GM23338 (cell line): Measurements from ENCODE around the gene ERBB4. TPM values are rescaled to one million over a fixed set of nuclear protein-coding genes. Genes with fewer than 3 reads are reported as not detected.
A peak's percentile ranks its signal among the peaks of the same experiment; 100 is the strongest.

Experiments
- ATAC-seq: fragments of 200-7000 bp; cut with Tn5 transposase; 3 replicates; pipeline ENCODE4 v1.9.1; 2020
- DNase-seq: peaks from one replicate; pipeline ENCODE4 v3.0.0-alpha.2; 2015; ENCODE audit warnings: low spot score
- H2AFZ ChIP-seq: fragments of 200-600 bp; sonication (generic); 2 replicates; pipeline ENCODE4 v1.8.0; 2016; ENCODE audit warnings: antibody characterized with exemption, mild to moderate bottlenecking, moderate library complexity
- H3F3A ChIP-seq: fragments of 200-600 bp; sonication (generic); replicated peaks from 2 replicates; pipeline ENCODE4 v1.8.0; 2017; ENCODE audit warnings: antibody characterized with exemption, mixed run types, low read depth
- H3K27ac ChIP-seq: fragments of 200-600 bp; sonication (generic); 2 replicates; pipeline ENCODE4 v1.6.1; 2016; ENCODE audit warnings: low read depth
- H3K27me3 ChIP-seq: fragments of 200-600 bp; sonication (generic); 2 replicates; pipeline ENCODE4 v1.8.0; 2016; ENCODE audit warnings: mild to moderate bottlenecking, mixed run types, moderate library complexity; ENCODE audit not compliant: insufficient read depth
- H3K36me3 ChIP-seq: fragments of 200-600 bp; sonication (generic); 2 replicates; pipeline ENCODE4 v1.8.0; 2016; ENCODE audit warnings: mild to moderate bottlenecking; ENCODE audit not compliant: insufficient read depth
- H3K4me1 ChIP-seq: fragments of 200-600 bp; sonication (generic); 2 replicates; pipeline ENCODE4 v1.8.0; 2016; ENCODE audit warnings: mild to moderate bottlenecking, moderate library complexity; ENCODE audit not compliant: insufficient read depth
- H3K4me2 ChIP-seq: fragments of 200-600 bp; sonication (generic); 2 replicates; pipeline ENCODE4 v1.7.1; 2017; ENCODE audit warnings: mixed run types
- H3K4me3 ChIP-seq: fragments of 200-600 bp; sonication (generic); 2 replicates; pipeline ENCODE4 v1.6.1; 2016; ENCODE audit warnings: mixed run types
- H3K79me2 ChIP-seq: fragments of 200-600 bp; sonication (generic); replicated peaks from 2 replicates; pipeline ENCODE4 v1.8.0; 2017; ENCODE audit warnings: mild to moderate bottlenecking; ENCODE audit not compliant: insufficient read depth
- H3K9me2 ChIP-seq: fragments of 200-600 bp; sonication (generic); 2 replicates; pipeline ENCODE4 v1.8.0; 2017; ENCODE audit not compliant: insufficient read depth
- H4K20me1 ChIP-seq: fragments of 200-600 bp; sonication (generic); replicated peaks from 2 replicates; pipeline ENCODE4 v1.8.0; 2017; ENCODE audit warnings: mild to moderate bottlenecking; ENCODE audit not compliant: insufficient read depth
- H3K27ac Mint-ChIP-seq: 2 replicates; pipeline ENCODE4 v1.8.0; 2020; ENCODE audit warnings: inconsistent platforms, mild to moderate bottlenecking, moderate library complexity, mixed read lengths
- H3K27me3 Mint-ChIP-seq: 3 replicates; pipeline ENCODE4 v1.8.0; 2022; ENCODE audit warnings: low read depth, mild to moderate bottlenecking, moderate library complexity, mixed read lengths, inconsistent platforms; ENCODE audit not compliant: insufficient read depth, poor library complexity
- H3K36me3 Mint-ChIP-seq: 3 replicates; pipeline ENCODE4 v1.8.0; 2021; ENCODE audit warnings: low read depth, mild to moderate bottlenecking, inconsistent platforms, moderate library complexity, mixed read lengths
- H3K4me1 Mint-ChIP-seq: 3 replicates; pipeline ENCODE4 v1.8.0; 2020; ENCODE audit warnings: mild to moderate bottlenecking, inconsistent platforms, mixed read lengths
- H3K4me3 Mint-ChIP-seq: 3 replicates; pipeline ENCODE4 v1.8.0; 2021; ENCODE audit warnings: moderate library complexity, mild to moderate bottlenecking, inconsistent platforms, mixed read lengths
- H3K9me3 Mint-ChIP-seq: 3 replicates; pipeline ENCODE4 v1.8.0; 2020; ENCODE audit warnings: moderate library complexity, mild to moderate bottlenecking, inconsistent platforms, mixed read lengths
- EZH2 ChIP-seq: fragments of 200-600 bp; sonication (generic); IDR thresholded peaks from one replicate; pipeline ENCODE4 v1.8.0; 2017; ENCODE audit warnings: antibody characterized with exemption, mild to moderate bottlenecking, low read depth; ENCODE audit not compliant: unreplicated experiment
- EZH2phosphoT487 ChIP-seq: fragments of 200-600 bp; sonication (generic); IDR thresholded peaks from one replicate; pipeline ENCODE4 v1.8.1; 2018; ENCODE audit warnings: antibody characterized with exemption; ENCODE audit not compliant: unreplicated experiment
- JUNB ChIP-seq: IDR thresholded peaks from one replicate; pipeline ENCODE4 v1.6.1; 2016; ENCODE audit warnings: antibody characterized with exemption; ENCODE audit not compliant: unreplicated experiment
- NANOG ChIP-seq: IDR thresholded peaks from 2 replicates; pipeline ENCODE4 v1.6.1; 2016; ENCODE audit warnings: antibody characterized with exemption, borderline replicate concordance
- POLR2AphosphoS5 ChIP-seq: IDR thresholded peaks from 2 replicates; pipeline ENCODE4 v1.6.1; 2016; ENCODE audit warnings: antibody characterized with exemption, low read depth
- ZNF114 ChIP-seq: fragments of 250-450 bp; sonication (Bioruptor Pico); IDR thresholded peaks from 2 replicates; pipeline ENCODE4 v1.5.0; 2020; ENCODE audit warnings: mild to moderate bottlenecking, moderate library complexity
- ZNF331 ChIP-seq: fragments of 250-450 bp; sonication (Bioruptor Pico); IDR thresholded peaks from 2 replicates; pipeline ENCODE4 v1.5.0; 2020; ENCODE audit warnings: low read depth, mild to moderate bottlenecking, moderate library complexity
- polyA plus RNA-seq: library from polyadenylated mRNA; unstranded; fragments of >200 nt; fragmentation: Nextera tagmentation; extraction: Ambion mirVana; gene quantifications from 2 replicates; pipeline ENCODE4 v1.2.1, GENCODE V29; 2016
- total RNA-seq: library from RNA; depleted of rRNA; stranded (reverse); fragments of >200 nt; shearing (Covaris generic); gene quantifications from 2 replicates; pipeline ENCODE4 v1.2.3, GENCODE V29; 2014
- TF ChIP-seq, protein P1 (sequence below): IDR thresholded peaks from 2 replicates; pipeline ENCODE4 v1.6.1; 2016; ENCODE audit warnings: antibody characterized with exemption
- TF ChIP-seq, protein P2 (sequence below), 2 experiments: fragments of 200-600 bp in 1 of 2; sonication (generic) in 1 of 2; conservative IDR thresholded peaks; 2 replicates each; pipeline versions ENCODE4 v1.5.1 to v1.6.1; 2016 to 2017; ENCODE audit warnings: antibody characterized with exemption in 2 of 2, low read depth in 2 of 2, mild to moderate bottlenecking in 2 of 2, moderate library complexity in 1 of 2
- TF ChIP-seq, protein P3 (sequence below): IDR thresholded peaks from one replicate; pipeline ENCODE4 v1.6.1; 2018; ENCODE audit warnings: antibody characterized with exemption; ENCODE audit not compliant: unreplicated experiment

ERBB4 gene
- total and polyA plus RNA-seq, 2 experiments from 2014 or later = 0.73 to 1.1 TPM

DNA sequence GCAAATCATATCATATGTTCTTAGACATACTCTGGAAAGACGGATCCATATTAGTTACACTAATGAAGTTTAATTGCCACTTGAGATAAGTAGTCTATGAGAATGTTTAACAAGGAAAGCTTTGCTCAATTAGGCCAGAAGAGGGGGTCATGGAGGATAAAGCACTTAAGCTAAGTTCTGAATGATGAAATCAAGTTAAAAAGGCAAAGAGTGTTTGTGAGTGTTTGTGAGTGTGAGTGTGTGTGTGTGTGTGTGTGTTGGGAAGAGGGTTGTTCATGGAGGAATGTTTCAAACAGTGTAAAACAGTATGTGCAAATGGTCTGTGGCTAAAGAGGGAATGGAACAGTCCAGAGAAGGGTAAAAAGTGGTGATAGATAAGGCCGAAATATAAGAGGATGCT lies 360.9 kb downstream of the ERBB4 start:
- ATAC-seq = no peak
- peak; percentile 72 for DNase-seq
- Histone ChIP-seq H3F3A (no peaks in the 10 kb centered on the region), H3K27ac (no peak overlapping the region), H4K20me1 (no peaks in the 10 kb centered on the region), H3K4me1 (no peaks in the 10 kb centered on the region), H3K4me3 (no peak overlapping the region), H3K36me3 (no peaks in the 10 kb centered on the region), H3K27me3 (no peaks in the 10 kb centered on the region), H3K79me2 (no peaks in the 10 kb centered on the region), H3K9me2 (no peaks in the 10 kb centered on the region), H3K4me2 (no peak overlapping the region), H2AFZ (no peak overlapping the region)
- TF ChIP-seq, protein P1, sequence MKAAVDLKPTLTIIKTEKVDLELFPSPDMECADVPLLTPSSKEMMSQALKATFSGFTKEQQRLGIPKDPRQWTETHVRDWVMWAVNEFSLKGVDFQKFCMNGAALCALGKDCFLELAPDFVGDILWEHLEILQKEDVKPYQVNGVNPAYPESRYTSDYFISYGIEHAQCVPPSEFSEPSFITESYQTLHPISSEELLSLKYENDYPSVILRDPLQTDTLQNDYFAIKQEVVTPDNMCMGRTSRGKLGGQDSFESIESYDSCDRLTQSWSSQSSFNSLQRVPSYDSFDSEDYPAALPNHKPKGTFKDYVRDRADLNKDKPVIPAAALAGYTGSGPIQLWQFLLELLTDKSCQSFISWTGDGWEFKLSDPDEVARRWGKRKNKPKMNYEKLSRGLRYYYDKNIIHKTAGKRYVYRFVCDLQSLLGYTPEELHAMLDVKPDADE = no peak
- TF ChIP-seq, protein P2, sequence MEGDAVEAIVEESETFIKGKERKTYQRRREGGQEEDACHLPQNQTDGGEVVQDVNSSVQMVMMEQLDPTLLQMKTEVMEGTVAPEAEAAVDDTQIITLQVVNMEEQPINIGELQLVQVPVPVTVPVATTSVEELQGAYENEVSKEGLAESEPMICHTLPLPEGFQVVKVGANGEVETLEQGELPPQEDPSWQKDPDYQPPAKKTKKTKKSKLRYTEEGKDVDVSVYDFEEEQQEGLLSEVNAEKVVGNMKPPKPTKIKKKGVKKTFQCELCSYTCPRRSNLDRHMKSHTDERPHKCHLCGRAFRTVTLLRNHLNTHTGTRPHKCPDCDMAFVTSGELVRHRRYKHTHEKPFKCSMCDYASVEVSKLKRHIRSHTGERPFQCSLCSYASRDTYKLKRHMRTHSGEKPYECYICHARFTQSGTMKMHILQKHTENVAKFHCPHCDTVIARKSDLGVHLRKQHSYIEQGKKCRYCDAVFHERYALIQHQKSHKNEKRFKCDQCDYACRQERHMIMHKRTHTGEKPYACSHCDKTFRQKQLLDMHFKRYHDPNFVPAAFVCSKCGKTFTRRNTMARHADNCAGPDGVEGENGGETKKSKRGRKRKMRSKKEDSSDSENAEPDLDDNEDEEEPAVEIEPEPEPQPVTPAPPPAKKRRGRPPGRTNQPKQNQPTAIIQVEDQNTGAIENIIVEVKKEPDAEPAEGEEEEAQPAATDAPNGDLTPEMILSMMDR (conservative IDR thresholded peaks at IDR 0.05; ENCODE audit: low read depth in 2 of 2) = peak; percentile 52 to 58
- no peak overlapping the region for H3K4me3 Mint-ChIP-seq
- H3K27me3 Mint-ChIP-seq = no peaks in the 10 kb centered on the region
- H3K4me1 Mint-ChIP-seq = no peaks in the 10 kb centered on the region
- peak overlapping the region; percentile 56 for H3K27ac Mint-ChIP-seq
- 0 out of 3 replicates have a peak, but pooled peaks cover under 1% of the 10 kb centered on the region for H3K9me3 Mint-ChIP-seq
- H3K36me3 Mint-ChIP-seq = no peaks in the 10 kb centered on the region

DNA sequence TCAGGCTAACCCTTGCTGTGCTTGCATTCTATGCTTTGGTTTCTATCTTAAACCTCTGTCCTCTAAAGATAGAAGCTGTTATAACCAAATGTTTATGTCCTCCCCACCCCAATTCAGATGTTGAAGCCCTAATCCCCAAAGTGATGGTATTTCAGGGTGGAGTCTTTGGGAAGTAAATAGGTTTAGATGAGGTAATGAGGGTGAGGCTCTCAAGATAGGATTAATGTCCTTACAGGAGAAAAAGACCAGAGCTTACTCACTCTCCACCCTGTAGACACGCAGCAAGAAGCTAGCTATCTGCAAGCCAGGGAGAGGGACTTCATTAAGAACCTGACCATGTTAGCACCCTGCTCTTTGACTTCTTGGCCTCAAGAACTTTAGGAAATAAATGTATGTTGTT lies 362.5 kb downstream of the ERBB4 start:
- no peak overlapping the region for H3K4me3 Mint-ChIP-seq
- DNase-seq (no peak), ATAC-seq (no peak)
- peaks cover 6% of the 10 kb centered on the region; the same call in 2 of the 3 replicates for H3K36me3 Mint-ChIP-seq
- no peaks in the 10 kb centered on the region for H3K36me3 ChIP-seq
- H3K27me3 Mint-ChIP-seq = no peaks in the 10 kb centered on the region
- no peaks in the 10 kb centered on the region for H3K79me2 ChIP-seq
- H3K27me3 ChIP-seq = no peaks in the 10 kb centered on the region
- H3K4me1 ChIP-seq = no peaks in the 10 kb centered on the region
- H2AFZ ChIP-seq = no peak overlapping the region
- no peak overlapping the region for H3K27ac ChIP-seq
- H3K9me3 Mint-ChIP-seq = peaks cover 13% of the 10 kb centered on the region
- H3K4me1 Mint-ChIP-seq = no peaks in the 10 kb centered on the region
- H3K4me3 ChIP-seq = no peak overlapping the region
- H3K27ac Mint-ChIP-seq = 0 out of 2 replicates have a peak overlapping the region, but pooled peaks have one; percentile 10
- H3K4me2 ChIP-seq = no peak overlapping the region
- H3F3A ChIP-seq = no peaks in the 10 kb centered on the region
- TF ChIP-seq, protein P3, sequence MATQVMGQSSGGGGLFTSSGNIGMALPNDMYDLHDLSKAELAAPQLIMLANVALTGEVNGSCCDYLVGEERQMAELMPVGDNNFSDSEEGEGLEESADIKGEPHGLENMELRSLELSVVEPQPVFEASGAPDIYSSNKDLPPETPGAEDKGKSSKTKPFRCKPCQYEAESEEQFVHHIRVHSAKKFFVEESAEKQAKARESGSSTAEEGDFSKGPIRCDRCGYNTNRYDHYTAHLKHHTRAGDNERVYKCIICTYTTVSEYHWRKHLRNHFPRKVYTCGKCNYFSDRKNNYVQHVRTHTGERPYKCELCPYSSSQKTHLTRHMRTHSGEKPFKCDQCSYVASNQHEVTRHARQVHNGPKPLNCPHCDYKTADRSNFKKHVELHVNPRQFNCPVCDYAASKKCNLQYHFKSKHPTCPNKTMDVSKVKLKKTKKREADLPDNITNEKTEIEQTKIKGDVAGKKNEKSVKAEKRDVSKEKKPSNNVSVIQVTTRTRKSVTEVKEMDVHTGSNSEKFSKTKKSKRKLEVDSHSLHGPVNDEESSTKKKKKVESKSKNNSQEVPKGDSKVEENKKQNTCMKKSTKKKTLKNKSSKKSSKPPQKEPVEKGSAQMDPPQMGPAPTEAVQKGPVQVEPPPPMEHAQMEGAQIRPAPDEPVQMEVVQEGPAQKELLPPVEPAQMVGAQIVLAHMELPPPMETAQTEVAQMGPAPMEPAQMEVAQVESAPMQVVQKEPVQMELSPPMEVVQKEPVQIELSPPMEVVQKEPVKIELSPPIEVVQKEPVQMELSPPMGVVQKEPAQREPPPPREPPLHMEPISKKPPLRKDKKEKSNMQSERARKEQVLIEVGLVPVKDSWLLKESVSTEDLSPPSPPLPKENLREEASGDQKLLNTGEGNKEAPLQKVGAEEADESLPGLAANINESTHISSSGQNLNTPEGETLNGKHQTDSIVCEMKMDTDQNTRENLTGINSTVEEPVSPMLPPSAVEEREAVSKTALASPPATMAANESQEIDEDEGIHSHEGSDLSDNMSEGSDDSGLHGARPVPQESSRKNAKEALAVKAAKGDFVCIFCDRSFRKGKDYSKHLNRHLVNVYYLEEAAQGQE = no peak
- TF ChIP-seq POLR2AphosphoS5 = no peak
- no peak for TF ChIP-seq JUNB
- TF ChIP-seq ZNF114 = no peak
- TF ChIP-seq EZH2 = no peak
- TF ChIP-seq ZNF331 (CRISPR knock-in tag) = no peak
- TF ChIP-seq, protein P2 (conservative IDR thresholded peaks at IDR 0.05; ENCODE audit: low read depth in 2 of 2) = no peak
- no peak for TF ChIP-seq NANOG
- TF ChIP-seq, protein P1 = no peak
- no peak for TF ChIP-seq EZH2phosphoT487
- no peaks in the 10 kb centered on the region for H3K9me2 ChIP-seq
- H4K20me1 ChIP-seq = no peaks in the 10 kb centered on the region
